ENCODE results near the gene LRIF1.

DNA sequence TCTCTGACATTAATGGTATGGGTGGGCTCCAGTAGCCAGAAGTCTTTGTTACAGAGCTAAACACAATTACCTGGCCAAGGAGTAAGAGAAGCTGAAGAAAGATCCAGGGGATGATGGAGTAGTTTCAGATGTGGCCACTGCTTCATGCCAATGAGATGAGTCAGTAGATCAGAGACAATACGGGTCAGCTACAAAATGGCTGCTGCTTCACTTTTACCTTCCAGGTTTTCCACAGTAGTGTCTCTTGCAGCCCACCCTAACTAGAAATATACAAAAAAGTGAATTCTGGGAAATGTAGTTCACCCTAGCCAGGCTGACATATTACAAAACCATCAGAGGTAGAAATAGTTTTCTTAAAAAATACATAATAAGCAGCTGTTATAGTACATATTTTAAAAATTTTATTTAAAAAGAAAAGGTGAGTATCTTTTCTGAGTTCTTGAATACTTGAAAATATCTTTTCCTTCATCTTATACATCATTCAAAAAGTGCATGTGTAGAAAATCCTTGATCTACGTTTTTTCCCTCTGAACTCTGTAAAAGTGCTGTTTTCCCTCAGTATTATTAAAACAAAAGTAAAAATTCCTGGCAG, 36.1 kb downstream of the LRIF1 start:
- TF ChIP-seq POLR2AphosphoS5 (IDR thresholded peaks at IDR 0.05; ENCODE audit: low read depth, low read length) (no peak), SIN3A (IDR thresholded peaks at IDR 0.05; ENCODE audit: borderline replicate concordance, insufficient read depth, low read length) (no peak), TAF1 (IDR thresholded peaks at IDR 0.05; ENCODE audit: borderline replicate concordance, insufficient read depth, low read length) (no peak), FOXP2 (optimal IDR thresholded peaks at IDR 0.05; ENCODE audit: borderline replicate concordance, extremely low read depth, extremely low read length, insufficient read depth) (no peak)
- TF ChIP-seq, protein P1, sequence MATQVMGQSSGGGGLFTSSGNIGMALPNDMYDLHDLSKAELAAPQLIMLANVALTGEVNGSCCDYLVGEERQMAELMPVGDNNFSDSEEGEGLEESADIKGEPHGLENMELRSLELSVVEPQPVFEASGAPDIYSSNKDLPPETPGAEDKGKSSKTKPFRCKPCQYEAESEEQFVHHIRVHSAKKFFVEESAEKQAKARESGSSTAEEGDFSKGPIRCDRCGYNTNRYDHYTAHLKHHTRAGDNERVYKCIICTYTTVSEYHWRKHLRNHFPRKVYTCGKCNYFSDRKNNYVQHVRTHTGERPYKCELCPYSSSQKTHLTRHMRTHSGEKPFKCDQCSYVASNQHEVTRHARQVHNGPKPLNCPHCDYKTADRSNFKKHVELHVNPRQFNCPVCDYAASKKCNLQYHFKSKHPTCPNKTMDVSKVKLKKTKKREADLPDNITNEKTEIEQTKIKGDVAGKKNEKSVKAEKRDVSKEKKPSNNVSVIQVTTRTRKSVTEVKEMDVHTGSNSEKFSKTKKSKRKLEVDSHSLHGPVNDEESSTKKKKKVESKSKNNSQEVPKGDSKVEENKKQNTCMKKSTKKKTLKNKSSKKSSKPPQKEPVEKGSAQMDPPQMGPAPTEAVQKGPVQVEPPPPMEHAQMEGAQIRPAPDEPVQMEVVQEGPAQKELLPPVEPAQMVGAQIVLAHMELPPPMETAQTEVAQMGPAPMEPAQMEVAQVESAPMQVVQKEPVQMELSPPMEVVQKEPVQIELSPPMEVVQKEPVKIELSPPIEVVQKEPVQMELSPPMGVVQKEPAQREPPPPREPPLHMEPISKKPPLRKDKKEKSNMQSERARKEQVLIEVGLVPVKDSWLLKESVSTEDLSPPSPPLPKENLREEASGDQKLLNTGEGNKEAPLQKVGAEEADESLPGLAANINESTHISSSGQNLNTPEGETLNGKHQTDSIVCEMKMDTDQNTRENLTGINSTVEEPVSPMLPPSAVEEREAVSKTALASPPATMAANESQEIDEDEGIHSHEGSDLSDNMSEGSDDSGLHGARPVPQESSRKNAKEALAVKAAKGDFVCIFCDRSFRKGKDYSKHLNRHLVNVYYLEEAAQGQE (IDR thresholded peaks at IDR 0.05; ENCODE audit: insufficient read depth in 1 of 2, low read depth in 2 of 2, low read length in 2 of 2): no peak

All from PFSK-1 (cell line).